Type B pancreatic cell (in vitro differentiated cells): ENCODE measurements around the gene CEP85L. TPM values are rescaled to one million over a fixed set of nuclear protein-coding genes. Genes with fewer than 3 reads are reported as not detected.

Source experiments
- DNase-seq: peaks from one replicate; pipeline ENCODE4 v3.0.0; 2021; ENCODE audit warnings: mixed read lengths; ENCODE audit not compliant: unreplicated experiment; ENCODE audit errors: extremely low spot score
- H3K27ac Mint-ChIP-seq: 2 replicates; pipeline ENCODE4 v1.8.0; 2021; ENCODE audit warnings: mild to moderate bottlenecking, mixed read lengths
- H3K27me3 Mint-ChIP-seq: 2 replicates; pipeline ENCODE4 v1.8.0; 2021; ENCODE audit warnings: mixed read lengths
- H3K36me3 Mint-ChIP-seq: 2 replicates; pipeline ENCODE4 v1.8.0; 2021; ENCODE audit warnings: mixed read lengths
- H3K4me1 Mint-ChIP-seq: one replicate; pipeline ENCODE4 v1.8.0; 2021; ENCODE audit warnings: mixed read lengths; ENCODE audit not compliant: unreplicated experiment
- H3K4me3 Mint-ChIP-seq: 2 replicates; pipeline ENCODE4 v1.8.0; 2021; ENCODE audit warnings: mild to moderate bottlenecking, mixed read lengths
- H3K9me3 Mint-ChIP-seq: 2 replicates; pipeline ENCODE4 v1.8.0; 2021; ENCODE audit warnings: mixed read lengths
- total RNA-seq: library from RNA; stranded (reverse); gene quantifications from 2 replicates; pipeline ENCODE4 v1.2.1, GENCODE V29; 2021; ENCODE audit warnings: low replicate concordance
- TF ChIP-seq, protein P1 (sequence below): fragments of 200-600 bp; sonication (generic); conservative IDR thresholded peaks from 2 replicates; pipeline ENCODE4 v1.5.0; 2021; ENCODE audit warnings: antibody characterized with exemption, mild to moderate bottlenecking

The CEP85L gene
- total RNA-seq, 1 donor from 2014 or later, result 16.1 TPM

DNA sequence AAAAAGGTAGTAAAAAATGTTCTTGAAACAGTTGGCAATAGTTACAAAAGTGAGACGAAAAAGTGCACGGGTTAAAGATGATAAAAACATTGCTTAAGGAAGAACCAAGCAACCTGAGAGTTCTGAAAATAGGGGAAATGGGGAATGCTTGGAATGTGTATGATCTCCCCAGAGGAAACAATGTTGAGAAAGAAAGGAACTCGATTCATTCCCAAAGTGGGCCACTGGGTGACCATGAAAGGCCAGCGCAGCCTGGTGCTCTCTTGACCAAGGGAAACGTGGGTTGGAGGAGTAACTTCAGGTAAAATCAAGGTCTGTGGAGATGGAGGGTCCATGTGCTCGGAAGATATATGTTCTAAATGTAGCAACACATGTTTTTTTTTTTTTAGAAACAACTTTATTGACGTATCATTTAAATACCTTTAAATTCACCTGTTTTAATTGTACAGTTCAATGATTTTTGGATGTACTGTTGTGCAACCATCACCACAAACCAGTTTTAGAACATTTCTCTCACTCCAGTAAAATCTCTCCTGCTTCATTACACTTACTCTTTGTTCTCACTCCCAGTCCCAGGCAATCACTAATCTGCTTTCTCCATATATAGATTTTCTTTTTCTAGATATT, 34.5 kb upstream of the CEP85L start:
- Mint-ChIP-seq H3K36me3 (no peaks in the 10 kb centered on the region), H3K27ac (no peak overlapping the region), H3K27me3 (no peaks in the 10 kb centered on the region), H3K4me3 (no peak overlapping the region), H3K9me3 (no peaks in the 10 kb centered on the region), H3K4me1 (no peaks in the 10 kb centered on the region)
- DNase-seq, result no peak
- TF ChIP-seq, protein P1, sequence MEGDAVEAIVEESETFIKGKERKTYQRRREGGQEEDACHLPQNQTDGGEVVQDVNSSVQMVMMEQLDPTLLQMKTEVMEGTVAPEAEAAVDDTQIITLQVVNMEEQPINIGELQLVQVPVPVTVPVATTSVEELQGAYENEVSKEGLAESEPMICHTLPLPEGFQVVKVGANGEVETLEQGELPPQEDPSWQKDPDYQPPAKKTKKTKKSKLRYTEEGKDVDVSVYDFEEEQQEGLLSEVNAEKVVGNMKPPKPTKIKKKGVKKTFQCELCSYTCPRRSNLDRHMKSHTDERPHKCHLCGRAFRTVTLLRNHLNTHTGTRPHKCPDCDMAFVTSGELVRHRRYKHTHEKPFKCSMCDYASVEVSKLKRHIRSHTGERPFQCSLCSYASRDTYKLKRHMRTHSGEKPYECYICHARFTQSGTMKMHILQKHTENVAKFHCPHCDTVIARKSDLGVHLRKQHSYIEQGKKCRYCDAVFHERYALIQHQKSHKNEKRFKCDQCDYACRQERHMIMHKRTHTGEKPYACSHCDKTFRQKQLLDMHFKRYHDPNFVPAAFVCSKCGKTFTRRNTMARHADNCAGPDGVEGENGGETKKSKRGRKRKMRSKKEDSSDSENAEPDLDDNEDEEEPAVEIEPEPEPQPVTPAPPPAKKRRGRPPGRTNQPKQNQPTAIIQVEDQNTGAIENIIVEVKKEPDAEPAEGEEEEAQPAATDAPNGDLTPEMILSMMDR, result no peak

DNA sequence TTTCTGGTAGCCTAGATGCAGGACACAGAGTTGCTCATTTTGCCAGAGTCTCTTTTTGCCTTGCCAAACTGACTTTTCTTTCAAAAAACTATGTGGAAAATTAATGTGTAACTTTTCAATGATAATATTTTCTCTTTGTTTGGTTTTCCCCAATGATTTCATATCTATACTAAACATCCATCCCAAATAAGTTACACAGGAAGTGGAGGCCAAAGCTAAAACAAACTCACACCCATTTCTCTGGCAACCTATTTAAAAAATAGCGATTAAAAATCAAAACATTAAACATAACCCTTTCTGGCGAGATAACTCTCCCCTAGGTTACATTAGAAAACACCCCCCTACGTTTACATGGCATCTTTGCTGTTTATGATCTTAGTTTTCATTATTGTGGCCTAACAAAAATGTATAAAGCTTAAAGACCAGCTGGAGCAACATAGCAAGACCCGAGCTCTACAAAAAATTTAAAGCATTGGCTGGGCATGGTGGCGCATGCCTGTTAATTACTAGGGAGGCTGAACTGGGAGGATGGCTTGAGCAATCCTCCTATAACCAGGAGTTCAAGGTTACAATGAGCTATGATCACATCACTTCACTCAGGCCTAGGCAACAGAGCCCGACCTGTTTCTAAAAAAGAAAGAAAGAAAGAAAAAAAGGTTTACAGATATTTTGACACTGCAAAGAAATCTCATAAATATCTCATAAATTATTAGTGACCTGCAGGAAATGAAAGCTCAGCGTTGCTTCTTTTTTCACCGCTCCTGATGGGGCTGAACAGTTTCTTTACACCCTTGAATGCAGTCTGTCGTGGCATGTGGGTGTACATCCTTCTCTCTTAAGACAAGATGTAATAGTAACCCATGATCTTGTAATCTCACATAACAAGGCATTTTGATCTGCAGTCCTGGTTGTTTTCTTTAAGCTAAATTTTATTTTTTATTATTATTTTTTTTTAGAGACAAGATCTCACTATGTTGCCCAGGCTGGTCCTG, 32.8 kb upstream of the CEP85L start:
- Mint-ChIP-seq H3K4me3 (no peak overlapping the region), H3K4me1 (no peaks in the 10 kb centered on the region)

DNA sequence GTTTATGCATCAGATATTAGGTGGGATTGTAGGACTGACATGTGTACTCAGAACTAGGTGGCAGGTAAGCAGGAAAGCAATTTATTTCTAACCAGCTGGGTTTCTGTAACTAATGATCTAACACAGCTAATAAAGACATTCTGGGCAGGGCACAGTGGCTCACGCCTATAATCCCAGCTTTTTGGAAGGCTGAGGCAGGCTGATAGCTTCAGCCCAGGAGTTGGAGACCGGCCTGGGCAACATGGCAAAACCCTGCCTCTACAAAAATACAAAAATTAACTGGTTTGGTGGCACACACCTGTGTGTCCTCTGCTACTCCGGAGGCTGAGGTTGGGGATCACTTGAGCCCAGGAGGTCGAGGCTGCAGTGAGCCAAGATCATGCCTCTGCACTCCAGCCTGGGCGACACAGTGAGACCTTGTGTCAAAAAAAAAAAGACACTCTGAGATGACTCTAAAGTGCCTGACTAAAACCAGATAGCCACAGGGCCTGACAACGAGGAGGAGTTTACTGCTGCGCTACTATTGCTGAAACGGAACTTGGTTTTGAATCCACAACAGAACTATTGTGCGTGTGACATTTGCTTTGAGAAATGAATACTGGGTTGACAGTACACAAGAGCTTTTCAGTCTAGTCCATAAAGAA, 29.2 kb upstream of the CEP85L start:
- H3K4me1 Mint-ChIP-seq, result no peaks in the 10 kb centered on the region
- DNase-seq, result no peak
- no peaks in the 10 kb centered on the region for H3K27me3 Mint-ChIP-seq
- H3K36me3 Mint-ChIP-seq, result no peaks in the 10 kb centered on the region
- TF ChIP-seq, protein P1, result no peak
- H3K27ac Mint-ChIP-seq, result no peak overlapping the region
- H3K4me3 Mint-ChIP-seq, result no peak overlapping the region
- H3K9me3 Mint-ChIP-seq, result no peaks in the 10 kb centered on the region

More for the DNA sequence above, 32.8 kb upstream of the CEP85L start:
- H3K27me3 Mint-ChIP-seq, result no peaks in the 10 kb centered on the region
- H3K9me3 Mint-ChIP-seq, result no peaks in the 10 kb centered on the region
- DNase-seq, result no peak
- H3K36me3 Mint-ChIP-seq, result no peaks in the 10 kb centered on the region
- H3K27ac Mint-ChIP-seq, result no peak overlapping the region
- TF ChIP-seq, protein P1, result no peak

DNA sequence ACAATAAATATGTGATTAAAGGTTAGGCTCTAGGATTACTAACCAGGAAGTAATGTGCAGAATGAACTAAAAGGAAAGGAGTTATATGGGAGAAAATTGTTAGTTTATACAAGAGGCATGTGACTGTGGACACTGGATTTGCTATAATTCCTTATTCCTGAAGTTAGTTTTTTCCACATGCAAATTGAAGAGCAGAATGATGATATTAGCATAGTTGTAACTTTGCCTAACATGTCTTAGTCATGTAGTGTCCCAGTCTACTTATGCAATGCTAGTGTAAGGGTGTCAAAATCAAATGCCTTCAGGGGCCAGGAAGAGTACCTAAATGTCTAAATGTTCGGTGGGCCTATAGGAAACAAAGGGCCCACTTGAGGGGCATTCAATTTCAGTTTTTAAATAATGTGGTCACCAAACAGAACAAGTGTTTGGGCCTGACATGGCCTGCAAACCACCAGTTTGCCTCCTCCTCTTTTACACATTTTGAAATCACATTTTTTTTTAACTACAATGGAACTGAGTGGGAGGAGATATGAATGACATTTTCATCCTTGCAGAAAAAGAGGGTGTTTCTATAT, 28.0 kb upstream of the CEP85L start:
- Mint-ChIP-seq H3K9me3 (no peaks in the 10 kb centered on the region), H3K4me1 (no peaks in the 10 kb centered on the region), H3K27ac (no peak overlapping the region), H3K4me3 (no peak overlapping the region), H3K36me3 (no peaks in the 10 kb centered on the region), H3K27me3 (no peaks in the 10 kb centered on the region)
- TF ChIP-seq, protein P1, result no peak
- DNase-seq, result no peak

DNA sequence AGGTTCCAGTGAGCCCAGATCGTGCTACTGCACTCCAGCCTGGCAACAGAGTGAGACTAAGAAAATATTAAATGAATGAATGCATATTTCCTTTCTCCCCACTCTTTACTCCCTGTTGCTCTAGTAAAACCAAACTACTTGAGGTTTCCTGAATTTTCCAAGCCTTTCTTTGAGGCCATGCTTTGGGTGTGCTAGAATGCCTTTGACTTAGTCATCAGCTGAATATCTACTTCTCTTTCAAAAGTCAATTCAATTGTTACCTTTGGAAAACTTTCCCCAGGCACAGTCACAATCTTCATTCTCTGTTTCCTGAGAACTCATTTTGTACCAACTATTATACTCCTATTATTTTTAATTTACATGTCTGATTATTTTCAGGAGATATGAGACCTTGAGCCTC, 27.5 kb upstream of the CEP85L start:
- no peak overlapping the region for H3K27ac Mint-ChIP-seq
- TF ChIP-seq, protein P1, result no peak
- no peak overlapping the region for H3K4me3 Mint-ChIP-seq
- no peaks in the 10 kb centered on the region for H3K4me1 Mint-ChIP-seq
- H3K9me3 Mint-ChIP-seq, result no peaks in the 10 kb centered on the region
- no peak for DNase-seq
- H3K27me3 Mint-ChIP-seq, result no peaks in the 10 kb centered on the region
- H3K36me3 Mint-ChIP-seq, result no peaks in the 10 kb centered on the region
